NCI-H446 (cell line): Measurements from ENCODE around the gene LRSAM1.

Experiments used
- DNase-seq, 2 experiments: peaks; one replicate each; lab custom pipeline; 2025; lab: John Stamatoyannopoulos, UW

The LRSAM1 gene

GRCh38 chr9:127535396-127535795 lies 84.1 kb downstream of the LRSAM1 start:
- no peak for DNase-seq

DNA sequence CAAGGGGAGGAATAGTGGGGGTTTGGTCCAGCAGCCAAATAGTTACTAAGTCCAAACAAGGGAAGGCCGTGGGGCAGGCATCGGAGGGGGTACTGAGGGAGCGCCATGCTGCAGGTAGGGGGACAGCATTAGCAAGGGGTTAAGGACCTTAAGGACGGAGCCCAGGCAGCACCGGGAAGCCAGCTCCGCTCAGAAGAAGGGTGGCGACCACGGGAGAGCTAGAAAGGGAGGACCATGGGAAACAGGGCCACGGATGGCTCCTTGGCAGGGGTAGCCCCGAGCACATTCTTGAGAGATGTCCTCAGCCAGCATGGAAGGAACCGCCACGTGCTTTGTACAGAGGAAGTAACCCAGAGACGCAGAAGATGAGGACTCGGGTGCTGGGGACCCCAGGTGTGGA lies 84.5 kb downstream of the LRSAM1 start:
- no peak for DNase-seq

DNA sequence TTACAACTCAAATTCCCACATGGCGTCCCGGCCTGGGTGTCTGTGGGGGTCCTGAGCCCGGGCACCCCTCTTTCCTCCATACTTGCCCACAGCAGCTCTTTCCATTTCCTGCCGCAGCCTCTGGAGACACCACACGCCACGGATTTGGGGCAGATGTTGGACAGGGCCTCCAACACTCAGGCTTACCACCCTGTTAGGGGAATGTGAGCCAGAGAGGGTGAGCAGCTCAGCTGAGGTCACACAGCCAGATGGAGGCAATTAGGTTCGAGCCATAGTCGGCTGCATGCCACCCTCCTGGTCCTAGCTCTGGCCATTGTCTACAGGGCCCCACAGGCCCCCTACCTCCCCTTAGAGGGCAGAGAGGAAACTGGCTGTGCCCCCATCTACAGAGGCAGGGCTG lies 85.2 kb downstream of the LRSAM1 start:
- no peak for DNase-seq

DNA sequence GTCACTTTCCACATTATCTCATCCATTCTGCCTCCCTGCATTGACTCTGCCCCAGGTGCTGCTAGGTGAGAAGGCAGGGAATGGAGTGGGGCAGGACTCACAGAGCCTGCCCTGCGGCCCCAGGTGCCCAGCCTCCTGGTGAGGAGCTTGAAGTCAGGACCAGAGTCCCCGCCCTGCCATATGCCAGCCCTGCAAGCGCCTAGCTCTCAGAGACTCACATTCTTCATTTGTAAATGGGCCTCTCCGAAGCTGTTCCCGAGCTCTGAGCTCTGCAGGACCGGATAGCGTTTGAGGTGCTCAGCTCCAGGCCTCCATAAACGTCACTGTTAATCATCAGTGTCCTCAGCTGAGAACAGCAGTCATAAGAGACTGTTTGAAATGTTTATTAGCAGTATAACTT lies 85.7 kb downstream of the LRSAM1 start:
- DNase-seq = peak in 1 of 2 experiments; percentile 43

DNA sequence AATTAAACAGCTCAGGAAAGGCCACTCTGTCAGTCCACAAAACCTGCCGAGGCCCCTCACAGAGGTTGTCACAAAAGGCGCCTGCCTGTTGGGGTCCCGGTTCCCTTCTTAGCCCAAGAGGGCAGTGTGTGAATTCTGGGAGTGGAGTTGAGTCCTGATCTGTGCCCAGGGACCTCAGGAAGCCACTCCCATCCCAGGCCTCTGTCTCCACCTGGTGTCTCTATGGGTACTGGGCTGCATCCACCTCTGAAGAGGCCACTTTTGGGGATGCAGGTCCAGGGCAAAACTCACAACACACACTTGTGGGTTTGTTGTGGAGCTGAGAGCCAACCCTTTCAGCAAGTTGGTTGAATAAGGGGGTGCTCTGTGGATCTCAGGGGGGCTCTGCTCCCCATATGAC lies 86.5 kb downstream of the LRSAM1 start:
- no peak for DNase-seq

DNA sequence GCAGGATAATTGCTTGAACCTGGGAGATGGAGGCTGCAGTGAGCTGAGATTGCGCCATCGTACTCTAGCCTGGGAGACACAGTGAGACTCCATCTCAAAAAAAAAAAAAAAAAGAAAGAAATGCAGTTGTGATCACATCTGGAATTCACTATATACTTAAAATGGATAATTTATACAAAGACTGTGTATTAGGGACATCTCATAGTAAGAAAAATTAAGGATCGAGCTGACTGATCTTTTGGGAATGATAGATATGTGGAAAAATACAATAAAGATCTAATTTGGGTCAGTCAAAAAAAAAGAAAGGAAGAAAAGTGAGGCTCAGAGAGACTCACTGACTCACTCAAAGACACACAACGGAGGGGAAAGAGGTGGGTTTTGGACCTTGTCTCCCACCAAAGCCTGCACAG lies 87.5 kb downstream of the LRSAM1 start:
- DNase-seq = no peak

DNA sequence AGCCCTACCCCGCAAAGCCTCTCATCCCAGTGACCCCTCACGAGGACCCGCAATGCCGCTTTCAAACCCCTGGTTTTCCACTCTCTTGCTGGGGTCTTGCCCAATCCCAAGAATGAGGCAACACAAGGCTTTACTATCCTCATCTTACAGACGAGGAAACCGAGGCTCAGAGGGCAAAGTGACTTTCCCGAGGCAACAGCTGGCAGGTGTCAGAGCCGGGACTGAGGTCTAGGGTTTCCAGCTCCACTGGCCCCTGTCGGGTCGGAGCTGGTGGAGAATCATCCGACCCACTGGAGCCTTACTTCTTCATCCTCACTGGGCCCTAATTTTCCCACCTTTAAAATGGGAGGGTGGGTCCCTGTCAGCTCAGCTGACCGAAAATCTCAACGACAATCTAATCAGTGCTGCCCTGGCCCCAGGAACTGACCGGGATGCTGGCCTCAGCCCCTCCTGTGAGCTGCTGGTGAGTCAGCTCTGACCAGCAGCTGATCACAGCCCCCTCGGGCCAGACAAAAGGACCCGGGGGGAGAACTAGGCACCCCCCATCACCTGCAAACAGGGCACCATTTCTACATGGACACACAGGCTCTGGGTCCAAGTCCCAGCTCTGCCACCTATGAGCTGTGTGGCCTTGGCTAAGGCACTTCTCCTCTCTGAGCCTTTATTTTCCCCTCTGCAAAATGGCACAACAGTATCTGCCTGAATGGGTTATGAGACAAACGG lies 88.1 kb downstream of the LRSAM1 start:
- no peak for DNase-seq

DNA sequence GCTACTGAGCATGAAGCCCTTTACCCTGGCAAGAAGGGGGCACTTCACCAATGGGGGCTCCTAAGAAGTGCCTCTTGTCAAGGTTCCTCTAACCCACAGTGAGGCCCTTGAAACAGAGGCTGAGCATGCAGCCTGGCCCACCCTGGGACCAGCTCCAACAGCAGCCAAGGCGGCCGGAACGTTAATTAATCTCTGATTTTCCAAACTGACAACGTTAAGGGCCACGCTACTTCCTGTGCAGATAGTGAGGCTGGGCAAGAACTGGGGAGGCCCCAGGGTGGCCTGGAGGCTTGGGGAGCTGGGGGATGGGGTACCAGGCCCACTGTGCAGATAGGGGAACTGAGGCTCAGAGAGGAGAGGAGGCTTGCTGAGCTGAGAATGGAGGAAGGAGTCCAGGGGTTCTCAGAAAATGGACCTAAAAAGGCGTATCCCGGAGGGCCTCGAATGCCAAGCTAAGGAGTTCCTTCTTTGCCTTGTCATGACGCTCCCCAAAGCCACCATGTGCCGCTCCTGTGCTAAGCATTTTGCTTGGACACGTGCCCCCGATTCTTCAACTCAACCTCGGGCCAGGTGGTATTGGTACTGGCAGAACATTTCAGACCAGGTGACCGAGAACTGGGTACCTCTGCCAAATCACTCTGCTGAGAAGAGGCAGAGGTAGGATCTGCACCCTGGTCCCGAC lies 88.8 kb downstream of the LRSAM1 start:
- DNase-seq = no peak

DNA sequence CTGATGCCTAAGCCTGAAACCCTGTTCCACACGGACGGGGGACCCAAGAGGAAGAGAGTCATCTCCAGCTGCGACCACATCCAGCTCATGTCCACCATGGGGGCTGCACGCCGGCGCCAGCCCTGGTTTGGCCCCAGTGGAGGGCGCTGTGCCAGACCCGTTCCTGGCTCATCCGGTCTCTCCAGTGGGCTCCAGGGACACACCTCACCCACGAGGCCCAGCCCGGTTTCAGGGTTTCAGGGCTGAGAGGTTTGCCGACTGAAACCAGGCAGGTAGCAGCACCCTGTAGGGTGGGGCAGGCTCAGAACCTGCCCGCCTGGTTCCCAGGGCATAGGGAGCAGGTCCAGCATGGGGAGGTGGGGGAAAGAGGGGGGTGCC lies 89.3 kb downstream of the LRSAM1 start:
- DNase-seq = no peak

DNA sequence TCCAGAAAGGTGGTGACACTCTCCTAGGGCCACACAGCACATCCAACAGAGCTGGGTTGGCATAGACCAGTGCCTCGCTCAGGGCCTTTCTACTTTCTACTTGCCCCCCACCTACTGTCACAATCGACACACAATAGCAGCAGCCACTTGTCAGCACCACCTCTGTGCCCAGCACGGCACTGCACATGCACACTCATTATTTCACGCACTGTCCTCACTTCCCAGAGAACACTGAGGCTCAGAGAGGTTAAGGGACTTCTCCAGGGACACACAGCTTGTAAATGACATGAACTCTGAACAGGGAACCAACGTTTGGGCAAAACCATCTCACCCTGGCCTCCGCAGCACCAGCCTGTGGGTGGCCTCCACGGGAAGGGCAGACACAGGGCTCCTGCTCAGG lies 89.9 kb downstream of the LRSAM1 start:
- no peak for DNase-seq

- DNase-seq = no peak
Measured at GRCh38 chr9:127541865-127542264, 90.6 kb downstream of the LRSAM1 start.

GRCh38 chr9:127543221-127543620 lies 91.9 kb downstream of the LRSAM1 start:
- no peak for DNase-seq

- no peak for DNase-seq
Measured at GRCh38 chr9:127543973-127544533, 92.7 kb downstream of the LRSAM1 start.

DNA sequence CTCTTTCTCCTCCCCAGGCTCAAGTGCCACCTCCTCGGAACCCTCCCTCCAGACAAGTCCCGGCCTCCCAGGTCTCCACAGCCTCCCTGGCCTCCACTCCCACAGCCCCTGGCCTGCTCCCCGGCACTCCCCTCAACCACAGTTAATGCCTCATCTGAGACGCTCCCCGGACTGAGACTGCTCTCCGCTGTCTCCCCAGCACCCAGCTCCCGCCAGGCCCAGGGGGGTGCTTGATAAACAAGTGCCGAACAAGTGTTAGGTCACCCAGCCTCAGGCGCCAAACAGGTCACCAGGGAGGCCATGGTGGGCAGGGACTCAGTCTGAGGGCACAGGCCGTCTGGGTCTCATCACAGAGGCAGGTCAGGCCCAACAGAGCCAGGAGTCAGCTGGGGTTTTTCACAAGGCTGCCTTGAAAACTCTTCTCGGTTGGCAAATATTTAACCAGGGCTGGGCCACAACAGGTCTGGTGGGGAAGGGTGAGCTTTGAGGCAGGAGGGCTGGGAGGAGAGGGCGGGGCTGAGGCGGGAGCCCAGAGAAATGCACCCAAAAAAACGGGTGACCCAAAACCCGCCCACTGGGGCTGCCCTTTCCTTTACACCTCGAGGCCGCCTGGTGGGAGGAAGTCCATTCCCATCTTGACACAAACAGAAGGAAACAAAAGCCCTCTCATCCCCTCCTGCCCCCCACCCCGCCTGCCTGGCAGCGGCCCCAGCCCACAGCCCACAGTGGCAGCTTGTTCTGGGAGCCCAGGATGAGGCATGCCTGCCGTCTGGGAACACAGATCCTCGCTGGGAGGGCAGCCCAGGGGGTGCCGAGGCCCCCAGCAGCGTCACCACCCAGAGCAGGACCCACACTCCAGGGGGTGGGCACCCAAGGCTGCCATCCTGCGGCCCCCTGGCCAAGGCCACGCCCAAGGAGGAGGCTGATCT lies 94.2 kb downstream of the LRSAM1 start:
- DNase-seq = no peak

DNA sequence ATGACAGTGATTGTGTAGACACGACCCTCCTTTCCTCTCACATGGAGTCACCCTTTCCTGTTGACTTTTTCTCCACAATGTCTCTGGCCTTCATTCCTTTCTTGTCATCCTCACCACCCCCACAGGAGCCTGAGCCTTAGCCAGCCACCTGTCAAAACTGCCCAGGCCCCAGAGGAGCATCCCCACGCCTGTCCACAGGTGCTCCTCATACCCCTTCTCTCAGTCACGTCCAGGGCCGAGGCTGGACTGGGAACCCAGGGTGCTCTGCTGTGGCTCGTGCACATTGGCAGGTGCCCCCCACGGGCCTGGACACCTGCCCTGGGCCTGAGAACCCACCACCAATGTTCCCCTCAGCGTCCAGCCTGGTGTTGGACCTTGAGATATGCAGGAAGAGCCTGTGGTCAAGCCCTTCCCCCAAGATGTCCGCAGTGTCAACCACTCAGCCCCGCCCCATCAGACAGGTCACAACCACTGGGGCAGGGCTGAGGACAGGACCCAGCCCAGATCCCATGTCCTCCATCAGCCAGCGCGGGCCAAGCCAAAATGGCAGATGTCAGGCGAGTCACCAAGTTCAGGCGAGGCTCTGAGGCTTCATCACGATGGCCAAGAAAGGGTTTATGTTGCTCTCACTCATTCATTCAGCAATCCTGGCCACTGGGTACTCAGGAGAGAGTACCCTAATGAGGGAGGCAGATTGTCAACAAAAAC lies 95.0 kb downstream of the LRSAM1 start:
- no peak for DNase-seq

- DNase-seq = no peak
Measured at GRCh38 chr9:127548352-127548881, 97.1 kb downstream of the LRSAM1 start.

GRCh38 chr9:127549218-127549617 lies 97.9 kb downstream of the LRSAM1 start:
- DNase-seq = no peak

GRCh38 chr9:127549751-127550150 lies 98.4 kb downstream of the LRSAM1 start:
- DNase-seq = no peak

- no peak for DNase-seq
Measured at GRCh38 chr9:127550282-127550681, 99.0 kb downstream of the LRSAM1 start.

DNA sequence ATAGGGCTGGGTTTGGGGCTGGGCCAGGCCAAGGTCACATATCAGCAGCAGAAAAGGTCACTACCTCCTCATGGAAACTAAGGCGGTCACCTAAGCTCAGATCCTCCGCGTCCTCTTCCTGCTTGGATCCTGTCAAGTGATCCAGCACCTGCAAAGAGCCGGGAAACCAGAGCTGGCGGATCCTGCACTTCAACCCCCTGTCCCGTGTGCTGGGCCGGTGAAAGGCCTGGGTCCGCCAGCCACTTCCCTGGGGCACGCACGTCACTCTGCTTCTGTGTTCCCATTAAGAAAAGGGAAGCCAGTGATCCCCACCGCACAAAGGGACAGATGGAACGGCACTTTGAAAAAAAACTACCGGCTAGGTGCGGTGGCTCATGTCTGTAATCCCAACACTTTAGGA lies 99.4 kb downstream of the LRSAM1 start:
- DNase-seq = no peak
